GM19468 (cell line): ENCODE measurements around the gene STRBP.
"Not testable (repeated sequence)": the region's sequence is repeated elsewhere in the genome, so short reads cannot be mapped to it uniquely, and the experiment has no call there.

Experiments used
- ATAC-seq: cut with Tn5 transposase; IDR thresholded peaks from one replicate; pipeline ENCODE4 v1.9.1; 2021; ENCODE audit warnings: mild to moderate bottlenecking, moderate library complexity, moderate number of reproducible peaks; ENCODE audit not compliant: unreplicated experiment; ENCODE audit errors: extremely low read depth

The STRBP gene

DNA sequence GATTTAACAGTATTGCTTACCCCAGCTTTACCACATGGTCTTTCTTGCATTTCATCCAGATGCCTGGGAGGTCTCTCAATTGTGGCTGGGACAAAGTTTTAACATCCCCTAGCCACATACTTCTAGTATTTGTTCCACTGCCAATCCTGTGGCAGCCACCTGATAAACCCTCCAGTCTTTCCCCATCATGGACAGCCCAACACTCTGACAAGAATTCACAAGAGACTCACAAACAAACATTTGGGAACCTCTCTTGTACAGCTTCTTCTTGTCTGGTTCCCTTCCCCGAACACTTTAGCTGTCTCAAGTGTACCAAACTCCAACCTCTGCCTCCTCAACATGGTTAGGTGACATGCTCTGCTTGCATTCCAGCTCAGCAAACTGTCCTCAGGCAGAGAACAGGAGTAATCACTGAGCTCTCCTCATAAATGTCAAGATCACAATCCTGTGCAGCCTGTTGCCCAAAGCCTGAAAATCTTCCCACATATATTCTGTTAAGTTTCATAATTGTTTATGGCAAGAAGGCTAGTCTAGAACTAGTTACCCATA is 59.7 kb downstream of the STRBP start:
- no peak for ATAC-seq

DNA sequence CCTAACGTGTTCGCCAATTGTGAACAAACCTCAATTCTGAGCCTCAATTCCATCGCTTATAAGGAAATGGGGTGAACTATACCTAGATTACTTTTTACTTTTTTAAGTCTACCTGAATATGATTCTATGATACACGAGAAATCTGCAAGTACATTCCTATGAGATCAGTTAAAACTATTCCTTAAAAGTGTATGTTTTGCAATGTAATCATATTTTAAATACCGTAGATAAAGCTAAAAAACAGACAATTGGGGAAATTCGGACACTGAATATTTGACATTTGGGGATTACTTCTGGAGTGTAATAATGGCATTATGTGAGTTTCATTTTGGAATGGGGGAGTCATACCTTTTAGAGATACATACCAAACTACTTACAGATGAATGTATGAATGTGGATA is 62.3 kb downstream of the STRBP start:
- ATAC-seq: no peak

DNA sequence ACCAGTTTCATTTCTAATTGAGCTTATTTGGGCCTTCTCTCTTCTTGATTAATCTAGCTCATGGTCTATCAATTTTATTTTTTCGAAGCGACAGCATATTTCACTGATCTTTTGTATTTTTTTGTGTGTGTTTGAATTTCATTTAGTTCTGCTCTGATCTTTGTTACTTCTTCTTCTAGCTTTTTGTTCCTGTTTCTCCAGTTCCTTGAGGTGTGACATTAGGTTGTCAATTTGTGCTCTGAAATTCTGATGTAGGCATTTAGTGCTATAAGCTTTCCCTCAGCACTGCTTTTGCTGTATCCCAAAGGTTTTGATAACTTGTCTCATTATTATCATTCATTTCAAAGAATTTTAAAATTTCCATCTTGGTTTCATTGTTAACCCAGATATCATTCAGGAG is 67.3 kb downstream of the STRBP start:
- no peak for ATAC-seq

DNA sequence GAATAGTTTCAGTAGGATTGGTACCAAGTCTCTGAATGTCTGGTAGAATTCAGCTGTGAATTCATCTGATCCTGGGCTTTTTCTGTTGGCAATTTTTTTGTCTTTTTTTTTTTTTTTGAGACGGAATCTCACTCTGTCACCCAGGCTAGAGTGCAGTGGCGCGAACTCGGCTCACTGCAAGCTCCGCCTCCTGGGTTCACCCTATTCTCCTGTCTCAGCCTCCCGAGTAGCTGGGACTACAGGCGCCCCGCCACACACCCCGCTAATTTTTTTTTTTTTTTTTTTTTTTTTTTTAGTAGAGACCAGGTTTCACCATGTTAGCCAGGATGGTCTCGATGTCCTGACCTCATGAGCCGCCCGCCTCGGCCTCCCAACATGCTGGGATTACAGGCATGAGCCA is 67.9 kb downstream of the STRBP start:
- ATAC-seq: not testable (repeated sequence)

DNA sequence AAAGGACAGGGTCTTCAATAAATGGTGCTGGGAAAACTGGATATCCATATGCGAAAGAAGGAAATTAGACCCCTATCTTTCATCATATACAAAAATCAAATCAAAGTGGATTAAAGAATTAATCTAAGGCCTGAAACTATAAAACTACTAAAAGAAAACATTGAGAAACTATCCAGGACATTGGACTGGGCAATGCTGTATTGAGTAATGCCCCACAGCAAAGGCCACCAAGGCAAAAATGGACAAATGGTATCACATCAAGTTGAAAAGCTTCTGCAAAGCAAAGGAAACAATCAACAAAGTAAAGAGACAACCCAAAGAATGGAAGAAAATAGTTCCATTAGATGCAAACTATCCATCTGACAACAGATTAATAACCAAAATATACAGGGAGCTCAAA is 72.3 kb downstream of the STRBP start:
- ATAC-seq: no peak

DNA sequence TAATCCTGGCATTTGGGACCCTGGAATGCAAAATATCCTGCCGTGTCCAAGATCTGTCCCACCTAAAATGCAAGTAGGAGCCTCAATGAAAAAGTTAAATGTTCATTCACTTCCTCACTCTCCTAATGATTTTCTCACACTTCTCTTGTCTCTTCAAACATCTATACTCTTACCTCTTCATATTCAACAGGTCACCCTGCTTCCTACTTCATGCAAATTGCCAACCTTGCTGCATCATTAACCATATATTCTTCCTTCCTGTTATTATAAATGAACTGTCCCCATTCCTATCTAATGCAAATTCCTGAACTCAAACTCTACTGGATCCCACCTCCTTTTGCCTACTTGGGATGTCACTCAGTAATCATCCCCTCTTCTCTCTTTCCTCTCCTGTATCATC is 74.4 kb downstream of the STRBP start:
- no peak for ATAC-seq

DNA sequence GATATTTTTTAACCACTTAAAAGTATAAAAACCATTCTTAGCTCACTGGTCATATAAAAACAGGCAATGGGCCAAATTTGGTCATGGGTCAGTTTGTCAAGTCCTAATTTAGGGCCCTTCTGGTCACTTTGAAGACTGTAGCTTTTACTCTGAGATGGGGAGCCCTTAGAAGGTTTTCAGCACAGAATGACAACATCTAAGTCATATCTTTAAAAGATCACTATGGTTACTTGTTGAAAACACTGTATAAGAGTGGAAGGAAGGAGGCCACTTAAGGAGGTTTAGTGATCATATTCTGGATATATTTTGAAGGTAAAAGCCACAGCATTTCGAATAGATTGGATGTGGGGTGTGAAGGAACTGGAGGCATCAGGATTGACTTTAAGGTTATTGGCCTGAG is 76.7 kb downstream of the STRBP start:
- ATAC-seq: no peak

DNA sequence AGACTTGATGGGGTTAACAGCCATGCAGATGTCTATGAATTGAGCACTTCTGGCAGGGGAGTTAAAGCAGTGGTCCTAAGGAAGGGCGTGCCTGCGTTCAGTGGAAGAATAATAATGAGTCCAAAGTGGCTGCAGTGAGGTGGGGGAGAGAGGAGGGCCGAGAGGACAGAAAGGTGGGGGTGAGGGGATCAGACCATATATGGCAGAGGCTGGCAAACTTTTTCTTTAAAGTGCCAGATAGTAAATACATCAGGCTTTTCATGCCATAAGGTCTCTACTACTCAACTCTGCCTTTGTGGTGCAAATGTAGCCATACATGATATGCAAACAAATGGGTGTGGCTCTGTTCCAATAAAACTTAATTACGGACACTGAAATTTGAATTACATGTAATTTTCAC is 77.1 kb downstream of the STRBP start:
- no peak for ATAC-seq

DNA sequence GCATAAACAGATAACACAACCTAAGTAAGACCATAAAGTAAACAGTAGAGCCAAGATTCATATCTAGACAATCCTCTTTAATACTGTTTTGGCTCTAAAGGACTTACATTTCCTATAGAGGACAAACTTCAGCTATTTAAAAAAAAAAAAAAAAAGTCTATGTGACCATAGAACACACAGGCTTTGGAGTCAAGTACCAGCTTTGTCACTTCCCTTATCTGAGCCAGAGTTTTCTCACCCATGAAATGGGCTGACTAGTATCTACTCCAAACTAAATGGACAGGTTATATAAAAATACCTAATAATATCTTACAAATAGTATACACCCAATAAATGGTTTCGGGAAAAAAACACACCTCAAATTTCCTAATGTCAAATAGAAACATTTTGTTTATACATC is 81.3 kb downstream of the STRBP start:
- ATAC-seq: no peak

DNA sequence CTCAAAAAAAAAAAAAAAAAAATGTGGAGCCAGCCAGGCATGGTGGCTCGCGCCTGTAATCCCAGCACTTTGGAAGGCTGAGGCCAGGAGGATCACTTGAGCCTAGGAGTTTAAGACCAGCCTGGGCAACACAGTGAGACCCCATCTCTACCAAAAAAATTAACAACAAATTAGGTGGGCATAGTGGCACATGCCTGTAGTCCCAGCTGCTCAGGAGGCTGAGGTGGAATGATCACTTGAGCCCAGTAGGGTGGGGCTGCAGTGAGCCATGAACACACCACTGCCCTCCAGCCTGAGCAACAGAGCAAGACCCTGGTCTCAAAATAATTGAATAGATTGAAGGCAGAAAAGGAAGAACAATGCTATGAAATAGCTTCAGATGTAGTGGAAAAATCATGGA is 82.4 kb downstream of the STRBP start:
- not testable (repeated sequence) for ATAC-seq

DNA sequence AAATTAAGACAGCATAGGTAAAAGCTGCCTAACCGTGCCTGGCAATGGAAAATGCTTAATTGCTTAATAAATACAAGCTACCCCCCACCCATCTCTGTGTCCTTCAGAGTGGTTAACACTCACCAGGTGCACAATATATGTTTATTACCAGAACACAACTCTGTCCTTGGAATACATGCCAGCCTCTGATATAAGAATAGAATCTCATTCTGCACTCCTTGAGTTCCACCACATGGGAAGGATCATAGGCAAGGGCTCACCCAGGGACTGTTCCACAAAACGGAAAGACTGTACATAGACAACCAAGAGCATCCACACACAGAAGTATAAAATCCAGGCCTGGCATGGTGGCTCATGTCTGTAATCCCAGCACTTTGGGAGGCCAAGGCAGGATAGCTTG is 91.4 kb downstream of the STRBP start:
- ATAC-seq: no peak

DNA sequence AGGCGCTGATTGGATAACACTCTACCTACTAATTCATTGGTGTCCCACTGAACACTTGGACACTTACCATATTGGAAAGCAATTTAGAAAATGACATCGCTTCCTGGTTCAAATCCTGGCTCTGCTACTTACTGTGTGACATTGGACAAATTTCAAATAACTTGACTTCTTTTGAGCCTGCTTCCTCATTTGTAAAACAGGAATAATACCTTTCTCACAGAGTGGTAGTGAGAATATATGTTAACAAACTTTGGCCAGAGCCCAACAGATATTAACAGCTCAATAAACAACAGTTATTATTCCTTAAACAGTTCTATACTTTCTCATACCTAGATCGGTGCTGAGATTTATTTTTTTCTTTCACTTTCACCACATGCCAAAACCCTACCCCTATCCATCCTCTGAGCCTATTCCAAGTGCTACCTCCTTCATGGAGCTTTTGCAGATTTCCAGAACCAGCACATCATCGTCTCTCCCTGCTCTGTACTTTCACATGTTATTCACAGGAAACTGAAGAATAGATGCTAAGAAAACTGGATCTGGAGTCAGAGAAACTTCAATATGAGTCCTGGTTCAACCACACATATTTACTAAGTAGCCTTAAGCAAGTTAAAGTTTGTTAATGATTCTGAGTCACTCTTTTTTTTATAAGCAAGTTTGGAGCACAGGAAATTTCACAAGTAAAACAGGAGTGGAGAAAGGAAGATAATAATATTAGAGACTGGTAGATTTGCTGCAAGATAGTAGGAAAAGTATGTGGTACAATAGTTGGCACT is 92.3 kb downstream of the STRBP start:
- no peak for ATAC-seq

DNA sequence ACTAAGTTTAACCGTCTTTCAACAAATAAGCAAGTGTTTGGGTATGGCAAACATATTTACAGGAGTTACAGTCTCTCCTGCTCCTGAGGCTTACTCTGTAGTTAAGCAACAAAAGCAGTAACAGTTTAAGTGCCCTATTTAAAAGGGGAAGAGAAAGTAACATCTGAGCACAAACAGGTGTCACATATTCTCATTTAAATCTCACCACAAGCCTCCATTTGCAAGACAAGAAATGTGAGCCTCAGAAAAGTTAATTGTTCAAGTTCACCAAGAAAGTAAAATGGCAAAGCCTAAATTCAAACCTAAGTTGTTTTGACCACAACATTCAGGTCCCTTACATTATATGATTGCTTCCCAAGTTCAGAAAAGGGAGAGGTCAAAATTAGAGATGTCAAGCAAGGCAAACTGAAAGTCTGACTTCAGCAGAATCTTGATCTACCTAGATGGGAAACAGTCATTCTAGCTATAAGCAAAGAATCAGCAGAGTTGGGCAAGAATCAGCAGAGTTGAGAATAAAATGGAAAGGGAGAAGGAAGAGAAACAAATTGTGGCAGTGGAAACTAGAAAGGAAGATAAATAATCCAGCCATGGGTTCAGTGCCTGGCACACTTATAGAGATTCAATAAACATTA is 93.4 kb downstream of the STRBP start:
- ATAC-seq: peak; percentile 91

DNA sequence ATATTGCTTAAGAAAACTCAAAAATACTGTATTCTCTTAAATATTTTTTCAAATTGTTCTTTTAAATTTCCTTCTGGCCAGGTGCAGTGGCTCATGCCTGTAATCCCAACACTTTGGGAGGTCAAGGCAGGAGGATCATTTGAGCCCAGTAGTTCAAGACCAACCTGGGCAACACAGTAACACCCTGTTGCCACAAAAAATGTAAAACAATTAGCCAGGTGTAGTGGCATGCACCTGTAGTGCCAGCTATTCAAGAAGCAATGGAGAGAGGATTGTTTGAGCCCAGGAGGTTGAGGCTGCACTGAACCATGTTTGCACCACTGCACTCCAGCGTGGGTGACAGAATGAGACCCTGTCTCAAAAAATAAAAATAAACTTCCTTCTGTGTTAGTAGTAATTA is 94.3 kb downstream of the STRBP start:
- ATAC-seq: no peak

DNA sequence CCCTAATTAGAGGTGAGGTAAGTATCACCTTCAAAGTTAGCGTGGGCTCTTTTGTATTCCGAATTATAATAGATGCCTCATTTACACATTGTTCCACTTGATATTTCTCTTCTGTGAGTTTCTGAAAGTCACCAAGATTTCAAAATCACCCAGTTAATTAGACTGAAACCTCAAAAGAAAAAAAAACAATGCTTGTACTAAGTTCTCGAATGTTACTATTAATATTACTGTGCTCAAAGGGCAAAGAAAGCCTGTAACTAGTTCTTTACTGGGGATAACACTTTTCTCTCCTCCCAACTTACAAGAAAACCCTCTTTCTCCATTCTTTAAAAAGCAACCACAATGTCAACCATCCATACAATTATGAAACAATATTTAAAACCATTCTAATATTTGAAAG is 98.5 kb downstream of the STRBP start:
- no peak for ATAC-seq

DNA sequence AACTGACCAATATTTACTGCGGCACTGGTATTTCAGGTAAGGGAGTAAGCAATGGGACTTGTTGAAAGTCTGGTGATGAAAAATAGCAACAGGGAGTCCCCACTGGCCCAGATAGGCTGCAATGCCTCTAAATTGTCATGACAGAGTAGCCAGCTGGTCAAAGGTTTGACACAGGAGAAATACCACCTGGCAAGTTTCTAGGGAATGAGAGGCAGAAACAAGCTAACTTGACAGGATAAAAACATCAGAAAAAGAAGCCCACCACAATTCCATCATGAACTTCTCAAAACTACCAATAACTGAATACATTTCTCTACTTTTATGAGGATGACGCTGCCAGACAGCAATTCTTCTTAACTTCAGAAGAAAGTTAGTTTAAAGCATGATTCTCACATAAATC is 99.8 kb downstream of the STRBP start:
- no peak for ATAC-seq

DNA sequence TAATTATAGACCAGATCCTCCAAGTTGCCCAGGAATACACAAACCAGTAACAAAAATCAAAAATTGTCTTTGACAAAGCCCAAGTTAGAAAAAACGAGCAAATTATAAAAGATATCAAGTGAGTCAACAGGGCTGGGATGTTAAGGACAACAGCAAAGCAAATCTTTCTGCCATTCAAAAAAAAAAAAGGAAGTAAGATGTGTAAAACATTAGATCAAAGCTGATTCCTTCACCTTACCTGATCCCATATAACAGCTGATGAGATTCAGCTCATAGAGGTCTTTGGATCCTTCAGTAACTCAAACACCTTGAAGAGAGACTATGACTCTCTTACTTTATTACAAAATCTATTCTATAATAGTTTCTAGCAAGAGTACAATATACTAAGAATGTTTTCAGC is 100.9 kb downstream of the STRBP start:
- ATAC-seq: no peak

DNA sequence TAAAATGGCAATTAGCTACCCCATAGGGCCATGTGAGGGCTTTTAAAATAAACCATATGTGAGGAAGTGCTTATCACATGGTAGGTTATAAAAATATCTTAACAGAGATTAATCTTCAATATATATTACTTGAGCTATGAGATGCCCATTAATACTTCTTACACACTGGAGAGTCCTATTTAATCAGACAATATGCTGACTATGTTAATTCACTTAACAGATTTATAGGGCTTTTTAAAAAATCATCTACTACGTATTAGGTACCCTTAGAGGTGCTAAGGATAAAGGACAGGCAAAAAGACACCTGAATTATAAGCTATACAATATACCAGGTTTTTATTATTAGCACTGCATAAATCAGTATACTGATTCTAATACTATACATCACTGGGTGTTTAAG is 102.6 kb downstream of the STRBP start:
- no peak for ATAC-seq

DNA sequence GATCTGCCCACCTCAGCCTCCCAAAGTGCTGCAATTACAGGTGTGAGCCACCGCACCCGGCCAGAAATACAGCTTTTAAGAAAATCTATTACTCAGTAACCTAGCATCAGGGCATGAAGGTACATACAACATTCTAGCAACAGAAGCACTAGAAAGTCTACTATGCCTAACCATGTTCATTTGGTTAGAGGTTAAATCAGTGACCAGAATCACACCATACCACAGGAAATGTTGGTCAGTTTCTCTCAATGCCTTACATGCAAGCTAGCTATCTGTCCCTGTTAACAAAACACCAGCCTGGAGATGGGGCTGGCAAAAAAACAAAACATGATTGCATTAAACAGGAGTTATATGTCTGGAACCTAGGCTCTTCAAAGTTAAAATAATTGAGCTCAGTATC is 104.1 kb downstream of the STRBP start:
- ATAC-seq: peak; percentile 68

DNA sequence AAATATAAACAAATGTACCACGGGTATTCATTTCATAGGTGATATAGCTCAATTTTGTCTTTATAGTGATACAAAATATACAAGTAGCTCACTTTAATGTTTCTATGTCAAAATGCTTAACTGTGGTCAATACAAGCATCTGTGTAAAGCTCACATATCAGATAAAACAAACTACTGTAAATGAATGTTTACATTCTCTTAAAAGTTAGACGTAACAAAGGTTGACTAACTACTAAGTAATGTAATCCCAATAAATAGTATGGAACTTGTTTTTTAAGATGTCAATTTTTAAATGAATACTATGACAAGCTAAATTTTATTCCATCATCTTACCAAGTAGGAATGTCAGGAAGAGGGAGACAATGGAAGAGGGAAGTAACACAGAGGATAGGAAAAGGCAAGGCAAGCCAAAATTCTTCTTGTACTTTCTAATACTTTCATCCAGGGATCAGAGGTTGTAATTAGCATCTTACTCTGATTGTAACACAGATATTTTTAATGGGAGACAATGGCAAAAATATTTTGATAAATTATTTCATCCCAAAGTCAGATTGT is 105.5 kb downstream of the STRBP start:
- no peak for ATAC-seq

DNA sequence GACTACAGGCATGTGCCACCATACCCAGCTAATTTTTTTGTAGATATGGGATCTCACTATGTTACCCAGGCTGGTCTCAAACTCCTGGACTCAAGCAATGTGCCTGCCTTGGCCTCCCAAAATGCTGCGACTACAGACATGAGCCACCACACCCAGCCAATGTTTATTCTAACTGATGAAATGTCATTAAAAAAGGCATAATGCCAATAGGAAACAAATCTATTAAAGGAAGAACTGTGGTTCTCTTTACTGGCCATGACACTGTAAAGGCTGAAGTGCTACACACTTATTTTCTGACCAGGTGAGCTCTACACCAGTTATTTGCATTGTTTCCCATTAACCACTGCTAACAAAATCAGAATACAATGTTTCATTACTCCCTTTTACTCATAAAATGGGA is 106.0 kb downstream of the STRBP start:
- ATAC-seq: no peak

DNA sequence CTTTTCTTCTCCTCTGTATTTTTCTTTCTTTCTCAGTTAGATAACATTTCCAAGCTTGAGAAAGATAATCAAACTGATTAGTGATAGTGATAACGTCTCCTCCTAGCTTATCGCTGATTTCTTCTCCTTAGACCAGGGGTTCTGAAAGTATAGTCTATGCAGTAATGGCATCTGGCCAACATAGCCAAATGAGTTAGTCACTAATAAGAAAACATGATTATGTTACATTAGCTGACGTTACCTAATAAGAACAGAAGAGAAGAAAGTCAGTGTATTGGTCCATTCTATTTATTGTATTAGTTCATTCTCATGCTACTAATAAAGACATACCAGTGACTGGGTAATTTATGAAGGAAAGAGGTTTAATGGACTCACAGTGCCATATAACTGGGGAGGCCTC is 111.2 kb downstream of the STRBP start:
- no peak for ATAC-seq
